NCI-H2196 (cell line): ENCODE results near the gene CMTR1.
A peak's percentile ranks its signal among the peaks of the same experiment; 100 is the strongest.
"Not testable (repeated sequence)": the region's sequence is repeated elsewhere in the genome, so short reads cannot be mapped to it uniquely, and the experiment has no call there.

Experiments used
- DNase-seq: peaks from one replicate; lab custom pipeline; 2025; ENCODE audit not compliant: unreplicated experiment; lab: John Stamatoyannopoulos, UW

The CMTR1 gene

GRCh38 chr6:37491171-37491829 is 58.3 kb downstream of the CMTR1 start:
- no peak for DNase-seq

DNA sequence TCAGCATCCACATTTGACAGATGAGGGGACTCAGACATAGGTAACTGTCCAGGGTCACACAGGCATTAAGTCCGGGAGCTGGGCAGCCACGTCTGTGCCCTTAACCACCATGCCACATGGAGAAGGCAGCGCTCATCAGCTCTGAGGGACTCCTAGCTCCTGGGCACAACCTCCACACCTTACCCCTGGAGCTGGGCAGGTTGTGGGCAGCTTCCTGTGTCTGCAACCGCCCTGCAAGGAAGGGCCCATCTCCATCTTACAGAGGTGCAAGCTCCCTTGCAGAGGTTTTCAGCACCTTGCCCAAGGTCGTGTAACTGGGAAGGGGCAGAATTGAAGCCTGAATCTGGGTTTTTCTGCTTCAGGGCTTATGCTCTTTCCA is 58.8 kb downstream of the CMTR1 start:
- no peak for DNase-seq

DNA sequence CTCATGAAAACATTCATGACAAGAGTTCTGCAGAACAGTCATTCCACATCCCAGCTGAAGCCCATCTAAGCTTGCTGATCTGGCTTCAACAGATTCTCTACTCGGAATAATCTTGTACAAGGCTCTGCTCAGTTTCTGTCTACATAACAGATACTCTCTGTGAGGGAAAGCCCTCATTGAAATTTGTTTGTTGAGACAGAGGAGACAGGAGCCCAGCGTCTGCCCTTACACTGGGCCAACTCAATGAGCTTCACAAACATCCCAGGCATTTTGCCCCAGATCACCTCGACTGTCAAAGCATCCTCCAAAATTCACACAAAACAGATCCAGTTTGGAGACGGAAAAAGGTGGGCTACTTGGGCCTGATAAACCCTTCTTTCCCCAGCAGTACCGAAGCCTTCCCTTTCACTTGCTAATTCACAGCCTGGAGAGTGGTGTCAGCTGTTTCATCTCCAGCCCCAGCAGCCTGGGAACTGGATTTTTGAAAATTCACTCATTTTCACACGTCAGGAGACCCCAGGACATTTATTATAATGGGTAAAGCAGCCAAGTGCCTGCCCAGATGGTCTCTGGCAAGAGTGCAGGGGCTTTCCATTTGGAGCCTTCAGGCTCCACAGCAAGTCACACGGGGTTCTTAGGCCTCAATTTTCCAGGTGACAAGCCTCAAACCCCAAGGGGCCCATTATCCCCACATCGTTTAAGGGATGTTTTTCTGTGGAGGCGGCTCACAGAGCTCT is 59.4 kb downstream of the CMTR1 start:
- no peak for DNase-seq

GRCh38 chr6:37492991-37493660 is 60.1 kb downstream of the CMTR1 start:
- DNase-seq = peak; percentile 74

DNA sequence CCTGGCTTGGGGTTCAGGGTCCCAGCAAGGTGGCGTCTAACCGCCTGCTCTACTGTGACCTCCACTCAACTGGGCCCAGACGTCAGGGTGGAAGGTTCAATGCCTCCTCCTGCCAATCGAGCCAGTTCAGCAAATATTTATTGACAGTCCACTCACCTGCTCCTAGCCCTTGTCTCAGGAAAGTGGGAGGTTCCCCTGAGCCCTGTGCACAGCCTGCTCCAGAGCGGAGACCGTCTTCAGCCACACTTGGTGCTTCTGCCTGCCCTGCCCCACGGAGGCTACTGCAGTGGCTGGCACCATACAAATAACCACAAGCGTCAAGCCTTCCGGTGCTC is 60.6 kb downstream of the CMTR1 start:
- peak; percentile 59 for DNase-seq

DNA sequence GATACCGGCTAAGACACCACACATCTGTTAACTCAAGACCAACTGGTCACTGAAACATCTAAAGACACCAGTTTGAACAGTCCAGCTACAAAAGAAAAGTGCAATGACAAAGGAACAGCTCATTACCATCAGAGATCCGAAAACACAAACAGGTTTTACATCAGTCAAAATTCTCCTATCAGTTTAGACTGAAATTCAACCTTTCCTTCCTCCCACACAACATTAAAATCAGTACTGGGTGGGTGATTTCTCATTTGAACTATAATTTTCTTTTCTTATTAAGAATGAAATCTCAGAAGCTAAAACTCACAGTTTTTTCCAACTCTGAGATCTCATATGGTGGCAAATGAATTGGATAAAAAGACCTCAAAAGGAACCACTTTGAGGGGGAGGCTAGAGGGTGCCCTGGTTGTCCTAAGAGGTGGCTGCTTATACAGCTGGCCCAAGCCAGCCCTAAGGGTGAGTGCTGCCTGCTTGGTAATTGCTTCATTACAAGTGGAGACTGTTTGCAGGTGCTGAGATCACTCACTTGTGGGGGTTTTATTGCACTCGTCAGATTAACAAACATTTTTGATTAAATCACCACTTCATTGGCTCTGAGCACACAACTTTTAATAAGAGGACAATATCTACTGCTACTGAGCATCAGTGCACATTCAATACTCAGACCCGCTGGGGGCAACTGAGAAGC is 62.4 kb downstream of the CMTR1 start:
- DNase-seq = peak; percentile 32

DNA sequence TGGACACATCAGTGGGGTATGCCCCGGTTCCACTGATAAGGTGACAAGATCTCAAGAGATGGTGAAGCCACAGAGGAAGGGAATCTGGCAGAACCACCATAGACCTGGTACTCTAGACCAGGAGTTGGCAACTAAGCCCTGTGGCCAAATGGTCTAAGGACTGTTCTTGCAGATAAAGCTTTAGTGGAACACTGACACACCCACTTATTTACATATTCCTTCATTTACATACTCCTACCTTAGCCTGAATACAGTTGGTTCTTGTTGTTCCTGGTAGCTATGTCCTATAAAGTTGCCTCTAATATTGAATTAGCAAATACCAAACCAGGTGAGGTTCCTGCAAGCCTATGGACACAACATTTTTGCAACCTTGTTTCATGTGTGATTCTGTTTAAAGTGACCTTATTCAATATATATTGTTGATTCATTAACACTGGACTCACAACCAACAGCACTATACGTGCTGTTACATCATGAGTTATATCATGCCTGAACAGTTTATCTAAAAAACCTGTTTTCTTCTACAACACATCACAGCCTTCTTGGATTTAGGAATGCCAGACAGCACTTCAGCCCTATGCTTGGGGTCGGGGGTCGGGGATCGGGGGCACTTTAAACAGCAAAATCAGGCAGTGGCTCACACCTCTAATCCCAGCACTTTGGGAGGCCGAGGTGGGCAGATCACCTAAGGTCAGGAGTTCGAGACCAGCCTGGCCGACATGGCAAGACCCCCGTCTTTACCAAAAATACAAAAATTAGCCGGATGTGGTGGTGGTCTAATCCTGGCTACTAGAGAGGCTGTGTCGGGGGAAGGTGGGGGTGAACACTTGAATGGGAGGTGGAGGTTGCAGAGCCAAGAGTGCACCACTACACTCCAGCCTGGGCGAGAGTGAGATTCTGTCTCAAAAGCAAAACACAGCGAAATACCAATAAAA is 64.2 kb downstream of the CMTR1 start:
- no peak for DNase-seq

DNA sequence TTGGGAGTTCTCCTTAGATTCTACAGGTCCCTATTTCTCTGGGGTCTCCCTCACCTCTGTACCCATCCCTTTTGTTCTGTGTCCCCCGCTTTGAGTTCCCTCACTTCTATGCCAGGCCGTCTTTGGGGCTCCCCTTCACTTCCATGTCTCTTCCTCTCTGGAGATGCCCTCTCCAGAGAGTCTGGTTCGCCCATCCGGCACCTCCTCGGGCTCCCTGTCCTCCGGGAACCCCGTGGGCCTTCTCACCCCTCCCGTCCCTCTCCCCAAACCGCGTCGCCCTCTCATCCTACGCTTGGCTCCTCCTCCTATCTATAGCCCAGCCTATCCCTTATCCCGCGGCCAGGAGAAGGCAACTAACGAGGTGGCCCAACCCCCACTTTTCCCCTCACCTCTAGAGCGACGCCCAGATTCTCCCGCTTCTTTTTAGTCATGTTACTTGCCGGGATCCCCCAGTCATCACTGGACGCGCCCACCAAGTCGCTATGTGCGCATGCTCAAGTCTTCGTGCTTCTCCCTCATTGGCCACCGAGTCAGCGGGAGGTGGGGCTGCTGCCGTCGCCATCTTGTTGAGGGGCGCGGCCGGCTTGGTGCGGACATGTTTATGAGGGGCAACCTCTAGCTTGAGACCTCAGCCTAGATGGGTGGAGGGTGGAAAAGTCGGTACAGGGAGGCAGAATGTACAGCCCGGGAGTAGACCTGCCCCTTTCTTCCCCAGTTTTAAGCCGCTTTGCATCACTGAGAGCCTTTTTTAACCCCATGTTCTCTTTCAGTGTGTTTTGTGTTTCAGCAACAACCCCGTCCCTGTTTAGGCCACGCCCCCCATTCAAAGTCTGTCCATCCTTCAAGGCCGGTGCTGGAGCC is 66.6 kb downstream of the CMTR1 start, which contains the start of gene CCDC167:
CCDC167 (minus strand) TSS at position 461 of the 861 bp plus-strand sequence; CDS start at position 431, 30 bp downstream.
- DNase-seq = peak; percentile 99

GRCh38 chr6:37500294-37500608 is 67.2 kb downstream of the CMTR1 start:
- no peak for DNase-seq

DNA sequence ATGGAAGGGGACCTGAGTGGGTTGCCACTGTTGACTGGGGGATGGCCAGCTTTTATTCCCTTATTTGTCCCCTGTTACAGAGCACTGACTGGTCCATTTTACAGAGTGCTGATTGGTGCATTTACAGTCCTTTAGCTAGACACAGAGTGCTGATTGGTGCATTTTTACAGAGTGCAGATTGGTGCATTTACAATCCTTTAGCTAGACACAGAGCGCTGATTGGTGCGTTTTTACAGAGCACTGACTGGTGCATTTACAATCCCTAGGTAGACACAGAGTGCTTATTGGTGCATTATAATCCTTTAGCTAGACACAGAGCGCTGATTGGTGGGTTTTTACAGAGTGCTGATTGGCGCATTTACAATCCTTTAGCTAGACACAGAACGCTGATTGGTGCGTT is 67.9 kb downstream of the CMTR1 start:
- DNase-seq = not testable (repeated sequence)

- DNase-seq = no peak
Observed at GRCh38 chr6:37501632-37502491, 68.8 kb downstream of the CMTR1 start.

DNA sequence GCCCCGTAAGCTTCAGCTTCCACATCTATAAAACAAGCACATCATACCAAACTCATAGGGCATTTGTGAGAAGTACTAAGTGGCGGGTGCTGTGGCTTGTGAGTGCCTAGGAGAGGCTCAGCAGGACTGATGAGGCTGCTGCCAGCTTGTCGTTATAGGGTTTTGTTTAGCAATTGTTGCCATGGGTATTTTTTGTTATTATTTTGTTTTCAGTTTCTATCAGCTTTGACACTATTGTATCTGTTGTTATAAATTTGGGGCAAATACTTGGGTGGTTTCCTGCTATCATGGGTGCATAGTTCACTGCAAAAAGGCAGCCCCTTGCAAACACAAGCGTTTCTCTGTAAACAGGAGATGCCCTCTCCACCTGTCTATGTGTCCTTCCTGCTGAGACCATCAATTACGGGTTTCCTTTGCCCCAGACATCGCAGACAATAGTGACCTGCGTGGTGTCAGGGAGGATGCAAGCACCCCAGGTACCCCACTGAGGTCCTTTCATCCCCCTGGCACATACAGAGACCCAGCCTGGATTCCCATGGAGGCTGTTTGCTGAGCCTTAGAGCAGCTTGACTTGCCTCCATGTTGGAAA is 69.8 kb downstream of the CMTR1 start:
- no peak for DNase-seq

DNA sequence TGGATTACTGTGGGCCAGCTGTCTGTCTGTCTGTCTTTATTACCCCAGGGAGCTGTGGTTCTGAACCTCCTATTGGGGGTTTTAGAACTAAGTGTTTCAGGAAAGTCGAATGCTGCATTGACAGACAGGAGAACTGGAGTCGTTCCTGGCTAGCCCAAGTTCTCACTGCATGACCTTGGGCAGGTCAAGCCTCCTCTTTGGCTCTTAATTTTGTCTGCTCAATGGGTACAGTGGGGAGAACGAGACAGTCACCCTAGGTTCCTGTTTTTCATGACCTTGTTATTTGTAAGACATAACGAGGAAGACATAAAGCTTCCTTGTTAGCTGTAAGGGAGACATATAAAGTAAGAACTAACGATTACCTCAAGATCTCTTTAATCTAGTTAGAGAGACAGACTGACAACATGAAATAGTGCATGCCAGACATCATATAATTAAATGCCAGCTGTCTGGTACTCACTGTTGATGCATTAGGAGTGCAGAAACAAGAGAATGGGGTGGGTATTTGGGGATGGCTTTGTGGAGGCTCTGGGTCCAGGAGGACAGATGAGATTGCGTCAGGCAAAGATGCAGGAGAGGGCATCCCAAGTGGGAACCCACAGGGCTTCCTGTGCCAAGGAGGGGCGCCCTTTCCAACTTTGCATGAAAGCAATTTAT is 70.4 kb downstream of the CMTR1 start:
- no peak for DNase-seq

- DNase-seq = no peak
Observed at GRCh38 chr6:37504024-37504423, 71.0 kb downstream of the CMTR1 start.

- DNase-seq = no peak
Observed at GRCh38 chr6:37506479-37506878, 73.5 kb downstream of the CMTR1 start.

DNA sequence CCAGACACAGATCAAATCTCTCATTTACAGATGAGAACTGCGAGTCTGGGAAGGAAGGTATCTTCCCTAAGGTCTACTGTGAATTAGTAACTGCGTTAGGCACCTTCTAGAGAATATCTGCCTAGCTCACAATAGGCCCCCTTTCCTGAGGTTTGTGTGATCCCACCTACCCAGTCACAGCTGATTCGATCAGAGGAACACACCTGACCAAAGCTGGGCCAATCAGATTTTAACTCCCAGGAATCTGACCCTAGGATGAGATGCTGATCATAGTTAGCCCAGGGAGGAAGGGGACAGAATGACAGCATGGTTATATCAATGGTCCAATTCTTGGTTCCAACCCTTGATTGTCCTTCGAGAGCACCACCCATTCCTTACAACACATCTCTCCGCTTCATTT is 74.1 kb downstream of the CMTR1 start:
- no peak for DNase-seq

- no peak for DNase-seq
Observed at GRCh38 chr6:37507690-37508421, 74.8 kb downstream of the CMTR1 start.
